RPMI7951 (cell line): Measurements from ENCODE around the gene COBL. TPM values are rescaled to one million over a fixed set of nuclear protein-coding genes. Genes with fewer than 3 reads are reported as not detected.

Experiments
- DNase-seq: peaks from one replicate; pipeline ENCODE4 v3.0.0-alpha.2; 2012; ENCODE audit warnings: low read depth
- total RNA-seq: library from RNA; depleted of rRNA; stranded (reverse); fragments of >200 nt; shearing (Covaris generic); gene quantifications from 2 replicates; pipeline ENCODE4 v1.2.3, GENCODE V29; 2014

The COBL gene
- total RNA-seq, 1 experiment from 2014 or later, result not detected

- DNase-seq, result peak; percentile 99
These were observed 193.1 kb downstream of the COBL start for GRCh38 chr7:51123322-51124019.

GRCh38 chr7:51121931-51122425, 194.6 kb downstream of the COBL start:
- DNase-seq, result no peak

GRCh38 chr7:51121036-51121790, 195.4 kb downstream of the COBL start:
- DNase-seq, result no peak

- no peak for DNase-seq
These were observed 198.0 kb downstream of the COBL start for GRCh38 chr7:51118628-51119027.

GRCh38 chr7:51114501-51114900, 202.1 kb downstream of the COBL start:
- no peak for DNase-seq

- DNase-seq, result no peak
These were observed 202.6 kb downstream of the COBL start for GRCh38 chr7:51113962-51114361.

GRCh38 chr7:51113560-51113959, 203.0 kb downstream of the COBL start:
- no peak for DNase-seq

- no peak for DNase-seq
These were observed 205.2 kb downstream of the COBL start for GRCh38 chr7:51111241-51111940.

GRCh38 chr7:51108134-51108533, 208.5 kb downstream of the COBL start:
- DNase-seq, result no peak

GRCh38 chr7:51104278-51104677, 212.3 kb downstream of the COBL start:
- DNase-seq, result no peak

GRCh38 chr7:51103718-51104117, 212.9 kb downstream of the COBL start:
- DNase-seq, result no peak

- no peak for DNase-seq
These were observed 213.8 kb downstream of the COBL start for GRCh38 chr7:51102828-51103227.

- DNase-seq, result no peak
These were observed 215.4 kb downstream of the COBL start for GRCh38 chr7:51101111-51101757.

- peak; percentile 36 for DNase-seq
These were observed 226.2 kb downstream of the COBL start for GRCh38 chr7:51090411-51090810.

GRCh38 chr7:51085034-51085692, 231.4 kb downstream of the COBL start:
- DNase-seq, result no peak

- DNase-seq, result no peak
These were observed 232.5 kb downstream of the COBL start for GRCh38 chr7:51084121-51084520.

- DNase-seq, result no peak
These were observed 233.6 kb downstream of the COBL start for GRCh38 chr7:51082940-51083533.

- no peak for DNase-seq
These were observed 234.3 kb downstream of the COBL start for GRCh38 chr7:51082096-51082840.

- DNase-seq, result no peak
These were observed 235.2 kb downstream of the COBL start for GRCh38 chr7:51081270-51081890.
